Smooth muscle cell (in vitro differentiated cells): ENCODE measurements around the gene AKAP6. TPM values are rescaled to one million over a fixed set of nuclear protein-coding genes. Genes with fewer than 3 reads are reported as not detected.

Experiments used
- DNase-seq: peaks from one replicate; lab custom pipeline; 2025; ENCODE audit not compliant: unreplicated experiment; lab: John Stamatoyannopoulos, UW
- H2AFZ ChIP-seq: fragments of 200-600 bp; sonication (generic); 2 replicates; pipeline ENCODE4 v1.6.0; 2016; ENCODE audit warnings: antibody characterized with exemption, low read depth, mild to moderate bottlenecking
- H3F3A ChIP-seq: fragments of 200-600 bp; sonication (generic); 2 replicates; pipeline ENCODE4 v1.6.0; 2017; ENCODE audit warnings: antibody characterized with exemption, low read depth
- H3K27ac ChIP-seq: fragments of 200-600 bp; sonication (generic); 2 replicates; pipeline ENCODE4 v1.5.1; 2016; ENCODE audit warnings: low read depth, mild to moderate bottlenecking
- H3K27me3 ChIP-seq: fragments of 200-600 bp; sonication (generic); 2 replicates; pipeline ENCODE4 v1.6.1; 2016; ENCODE audit warnings: low read depth, mild to moderate bottlenecking
- H3K36me3 ChIP-seq: fragments of 200-600 bp; sonication (generic); 2 replicates; pipeline ENCODE4 v1.5.1; 2016; ENCODE audit warnings: low read depth
- H3K4me1 ChIP-seq: fragments of 200-600 bp; sonication (generic); 2 replicates; pipeline ENCODE4 v1.5.1; 2016; ENCODE audit warnings: low read depth
- H3K4me2 ChIP-seq: fragments of 200-600 bp; sonication (generic); 2 replicates; pipeline ENCODE4 v1.6.0; 2016; ENCODE audit warnings: mild to moderate bottlenecking
- H3K4me3 ChIP-seq: fragments of 200-600 bp; sonication (generic); 2 replicates; pipeline ENCODE4 v1.5.1; 2016; ENCODE audit warnings: mild to moderate bottlenecking
- H3K79me2 ChIP-seq: fragments of 200-600 bp; sonication (generic); 2 replicates; pipeline ENCODE4 v1.6.0; 2016; ENCODE audit warnings: low read depth, mild to moderate bottlenecking
- H3K9ac ChIP-seq: fragments of 200-600 bp; sonication (generic); 2 replicates; pipeline ENCODE4 v1.6.0; 2016; ENCODE audit warnings: low read depth
- H3K9me3 ChIP-seq: fragments of 200-600 bp; sonication (generic); replicated peaks from 2 replicates; pipeline ENCODE4 v1.5.1; 2016; ENCODE audit warnings: low read depth
- H4K20me1 ChIP-seq: fragments of 200-600 bp; sonication (generic); 2 replicates; pipeline ENCODE4 v1.6.0; 2016; ENCODE audit warnings: low read depth
- CTCF ChIP-seq: fragments of 200-600 bp; sonication (generic); IDR thresholded peaks from 2 replicates; pipeline ENCODE4 v1.5.1; 2017; ENCODE audit warnings: borderline replicate concordance, mild to moderate bottlenecking, antibody characterized with exemption; ENCODE audit not compliant: insufficient read depth, poor library complexity, severe bottlenecking
- WGBS: methylation state at CpG from one replicate; pipeline ENCODE4 v1.1.7; 2016; ENCODE audit warnings: low lambda C conversion rate; 5-methylcytosine and 5-hydroxymethylcytosine counted together
- polyA plus RNA-seq: library from polyadenylated mRNA; unstranded; fragments of >200 nt; fragmentation: Nextera tagmentation; extraction: Ambion mirVana; gene quantifications from 2 replicates; pipeline ENCODE4 v1.2.1, GENCODE V29; 2016
- total RNA-seq: library from RNA; depleted of rRNA; stranded (reverse); fragments of >200 nt; gene quantifications from 2 replicates; pipeline ENCODE4 v1.2.3, GENCODE V29; 2014

Gene AKAP6
- total and polyA plus RNA-seq, 2 experiments from 2014 or later = 1.3 to 6.4 TPM

GRCh38 chr14:32419429-32419828, 90.3 kb downstream of the AKAP6 start:
- H3K9ac ChIP-seq = no peak overlapping the region
- WGBS = 97% methylated on average over 1 of the region's 1 CpG
- no peak overlapping the region for H3K4me2 ChIP-seq

GRCh38 chr14:32421781-32422180, 92.7 kb downstream of the AKAP6 start:
- Histone ChIP-seq H2AFZ (no peak overlapping the region), H3K4me2 (no peak overlapping the region), H3K36me3 (no peaks in the 10 kb centered on the region), H3K9ac (no peak overlapping the region), H3K4me3 (no peak overlapping the region), H3K79me2 (no peaks in the 10 kb centered on the region), H4K20me1 (no peaks in the 10 kb centered on the region), H3K27ac (no peak overlapping the region), H3F3A (no peaks in the 10 kb centered on the region), H3K4me1 (peaks cover 17% of the 10 kb centered on the region), H3K9me3 (no peaks in the 10 kb centered on the region), H3K27me3 (no peaks in the 10 kb centered on the region)
- no peak for TF ChIP-seq CTCF
- DNase-seq = no peak
- 90% methylated on average over 1 of the region's 1 CpG for WGBS

More at GRCh38 chr14:32419429-32419828, 90.3 kb downstream of the AKAP6 start:
- no peak overlapping the region for H3K27ac ChIP-seq
- H3K4me3 ChIP-seq = no peak overlapping the region
- no peaks in the 10 kb centered on the region for H4K20me1 ChIP-seq
- H3K36me3 ChIP-seq = no peaks in the 10 kb centered on the region
- no peaks in the 10 kb centered on the region for H3K27me3 ChIP-seq
- no peaks in the 10 kb centered on the region for H3K9me3 ChIP-seq
- DNase-seq = no peak
- peaks cover 13% of the 10 kb centered on the region for H3K4me1 ChIP-seq
- H3K79me2 ChIP-seq = no peaks in the 10 kb centered on the region
- no peaks in the 10 kb centered on the region for H3F3A ChIP-seq
- no peak overlapping the region for H2AFZ ChIP-seq
- TF ChIP-seq CTCF = no peak

GRCh38 chr14:32422440-32422839, 93.3 kb downstream of the AKAP6 start:
- Histone ChIP-seq H3K4me2 (no peak overlapping the region), H3K36me3 (no peaks in the 10 kb centered on the region), H3K9me3 (no peaks in the 10 kb centered on the region), H3K27ac (no peak overlapping the region), H3F3A (no peaks in the 10 kb centered on the region), H2AFZ (no peak overlapping the region), H4K20me1 (no peaks in the 10 kb centered on the region), H3K27me3 (no peaks in the 10 kb centered on the region), H3K4me3 (no peak overlapping the region), H3K79me2 (no peaks in the 10 kb centered on the region), H3K4me1 (peaks cover 23% of the 10 kb centered on the region), H3K9ac (no peak overlapping the region)
- no peak for DNase-seq
- no peak for TF ChIP-seq CTCF

GRCh38 chr14:32426028-32426427, 96.9 kb downstream of the AKAP6 start:
- no peak for TF ChIP-seq CTCF
- 61% methylated on average over 1 of the region's 1 CpG for WGBS

More at GRCh38 chr14:32426028-32426427, 96.9 kb downstream of the AKAP6 start:
- Histone ChIP-seq H2AFZ (no peak overlapping the region), H4K20me1 (no peaks in the 10 kb centered on the region), H3K4me3 (no peak overlapping the region), H3K27ac (no peak overlapping the region), H3F3A (no peaks in the 10 kb centered on the region), H3K27me3 (no peaks in the 10 kb centered on the region), H3K9ac (no peak overlapping the region), H3K79me2 (no peaks in the 10 kb centered on the region), H3K4me2 (no peak overlapping the region), H3K4me1 (peaks cover 38% of the 10 kb centered on the region), H3K9me3 (no peaks in the 10 kb centered on the region), H3K36me3 (no peaks in the 10 kb centered on the region)
- DNase-seq = no peak
